Hepatocyte (in vitro differentiated cells): ENCODE measurements around the gene SCAPER. TPM values are rescaled to one million over a fixed set of nuclear protein-coding genes. Genes with fewer than 3 reads are reported as not detected.

Experiments used
- DNase-seq: peaks from one replicate; pipeline ENCODE4 v3.0.0-alpha.2; 2016; ENCODE audit warnings: low spot score
- H2AFZ ChIP-seq: fragments of 200-600 bp; sonication (generic); 2 replicates; pipeline ENCODE4 v1.6.0; 2016; ENCODE audit warnings: antibody characterized with exemption, mild to moderate bottlenecking
- H3K27ac ChIP-seq: fragments of 200-600 bp; sonication (generic); 2 replicates; pipeline ENCODE4 v1.5.1; 2016; ENCODE audit warnings: mild to moderate bottlenecking
- H3K27me3 ChIP-seq: fragments of 200-600 bp; sonication (generic); 2 replicates; pipeline ENCODE4 v1.6.1; 2016
- H3K36me3 ChIP-seq: fragments of 200-600 bp; sonication (generic); replicated peaks from 2 replicates; pipeline ENCODE4 v1.5.1; 2016; ENCODE audit warnings: low read depth; ENCODE audit not compliant: insufficient read depth
- H3K4me1 ChIP-seq: fragments of 200-600 bp; sonication (generic); 2 replicates; pipeline ENCODE4 v1.5.1; 2016; ENCODE audit warnings: mild to moderate bottlenecking, moderate library complexity; ENCODE audit not compliant: insufficient read depth
- H3K4me2 ChIP-seq: fragments of 200-600 bp; sonication (generic); 2 replicates; pipeline ENCODE4 v1.6.0; 2016
- H3K4me3 ChIP-seq: fragments of 200-600 bp; sonication (generic); 2 replicates; pipeline ENCODE4 v1.5.1; 2016; ENCODE audit warnings: mild to moderate bottlenecking
- H3K79me2 ChIP-seq: fragments of 200-600 bp; sonication (generic); 2 replicates; pipeline ENCODE4 v1.6.0; 2017; ENCODE audit warnings: mild to moderate bottlenecking
- H3K9me2 ChIP-seq: fragments of 200-600 bp; sonication (generic); replicated peaks from 2 replicates; pipeline ENCODE4 v1.6.0; 2017; ENCODE audit warnings: mild to moderate bottlenecking; ENCODE audit not compliant: insufficient read depth
- H3K9me3 ChIP-seq: fragments of 200-600 bp; sonication (generic); 2 replicates; pipeline ENCODE4 v1.5.1; 2016; ENCODE audit warnings: low read depth, mild to moderate bottlenecking
- H4K20me1 ChIP-seq: fragments of 200-600 bp; sonication (generic); 2 replicates; pipeline ENCODE4 v1.6.0; 2016; ENCODE audit warnings: mild to moderate bottlenecking; ENCODE audit not compliant: insufficient read depth, poor library complexity, severe bottlenecking
- CTCF ChIP-seq: fragments of 200-600 bp; sonication (generic); IDR thresholded peaks from 2 replicates; pipeline ENCODE4 v1.5.1; 2016; ENCODE audit warnings: antibody characterized with exemption, mild to moderate bottlenecking; ENCODE audit not compliant: poor library complexity
- EZH2 ChIP-seq: fragments of 200-600 bp; sonication (generic); IDR thresholded peaks from 2 replicates; pipeline ENCODE4 v1.6.1; 2016; ENCODE audit warnings: antibody characterized with exemption, mild to moderate bottlenecking, borderline replicate concordance
- EZH2phosphoT487 ChIP-seq: fragments of 200-600 bp; sonication (generic); IDR thresholded peaks from one replicate; pipeline ENCODE4 v1.6.1; 2018; ENCODE audit warnings: antibody characterized with exemption, mild to moderate bottlenecking, low read depth, moderate library complexity; ENCODE audit not compliant: unreplicated experiment, severe bottlenecking
- WGBS: methylation state at CpG from one replicate; pipeline ENCODE4 v1.1.6; 2016; ENCODE audit warnings: low lambda C conversion rate; ENCODE audit errors: missing lambda C conversion rate; 5-methylcytosine and 5-hydroxymethylcytosine counted together
- polyA plus RNA-seq: library from polyadenylated mRNA; unstranded; fragments of >200 nt; fragmentation: Nextera tagmentation; extraction: Ambion mirVana; gene quantifications from 2 replicates; pipeline ENCODE4 v1.2.1, GENCODE V29; 2016
- total RNA-seq: library from RNA; depleted of rRNA; stranded (reverse); fragments of >200 nt; gene quantifications from 2 replicates; pipeline ENCODE4 v1.2.3, GENCODE V29; 2014

SCAPER gene
- total and polyA plus RNA-seq, 2 experiments from 2014 or later, result 20.8 to 27.4 TPM

GRCh38 chr15:76401285-76401684 lies 503.9 kb downstream of the SCAPER start:
- 50% methylated on average over 1 of the region's 1 CpG for WGBS
- no peaks in the 10 kb centered on the region for H3K9me3 ChIP-seq
- no peak overlapping the region for H3K4me2 ChIP-seq
- no peak for TF ChIP-seq EZH2phosphoT487
- no peak for TF ChIP-seq EZH2
- TF ChIP-seq CTCF, result no peak
- no peaks in the 10 kb centered on the region for H4K20me1 ChIP-seq
- H3K27ac ChIP-seq, result no peak overlapping the region
- H3K4me1 ChIP-seq, result no peaks in the 10 kb centered on the region
- H3K79me2 ChIP-seq, result no peaks in the 10 kb centered on the region
- no peaks in the 10 kb centered on the region for H3K36me3 ChIP-seq
- H3K27me3 ChIP-seq, result no peaks in the 10 kb centered on the region
- no peak for DNase-seq
- H3K9me2 ChIP-seq, result no peaks in the 10 kb centered on the region
- H2AFZ ChIP-seq, result no peak overlapping the region
- no peak overlapping the region for H3K4me3 ChIP-seq

- no peaks in the 10 kb centered on the region for H3K9me2 ChIP-seq
- H3K4me2 ChIP-seq, result no peak overlapping the region
- no peaks in the 10 kb centered on the region for H3K4me1 ChIP-seq
- no peak for DNase-seq
- no peaks in the 10 kb centered on the region for H4K20me1 ChIP-seq
- H3K27ac ChIP-seq, result no peak overlapping the region
- no peak overlapping the region for H2AFZ ChIP-seq
- no peaks in the 10 kb centered on the region for H3K36me3 ChIP-seq
- WGBS, result 59% methylated on average over 1 of the region's 1 CpG
- no peaks in the 10 kb centered on the region for H3K79me2 ChIP-seq
- TF ChIP-seq EZH2phosphoT487, result no peak
- TF ChIP-seq EZH2, result no peak
- no peak for TF ChIP-seq CTCF
- H3K27me3 ChIP-seq, result no peaks in the 10 kb centered on the region
- H3K9me3 ChIP-seq, result no peaks in the 10 kb centered on the region
- no peak overlapping the region for H3K4me3 ChIP-seq
Measured at GRCh38 chr15:76398317-76399104, 506.6 kb downstream of the SCAPER start.

- H3K4me1 ChIP-seq, result no peaks in the 10 kb centered on the region
- H3K4me2 ChIP-seq, result no peak overlapping the region
- H3K27me3 ChIP-seq, result no peaks in the 10 kb centered on the region
- no peaks in the 10 kb centered on the region for H3K79me2 ChIP-seq
- H4K20me1 ChIP-seq, result no peaks in the 10 kb centered on the region
- no peak overlapping the region for H3K4me3 ChIP-seq
- no peak overlapping the region for H3K27ac ChIP-seq
- H2AFZ ChIP-seq, result no peak overlapping the region
- no peak for TF ChIP-seq EZH2phosphoT487
- no peak for TF ChIP-seq CTCF
- TF ChIP-seq EZH2, result no peak
- no peaks in the 10 kb centered on the region for H3K9me2 ChIP-seq
- no peak for DNase-seq
- 86% methylated on average over 1 of the region's 1 CpG for WGBS
- no peaks in the 10 kb centered on the region for H3K36me3 ChIP-seq
- no peaks in the 10 kb centered on the region for H3K9me3 ChIP-seq
Measured at GRCh38 chr15:76393614-76394013, 511.5 kb downstream of the SCAPER start.
